HCT116 (cell line): ENCODE measurements around the gene RIPPLY2.

Source experiments
- CEBPB ChIP-seq: IDR thresholded peaks from 2 replicates; pipeline ENCODE4 v1.6.1; 2012; ENCODE audit warnings: low read depth
- EZH2 ChIP-seq: fragments of 200-600 bp; sonication (generic); IDR thresholded peaks from 2 replicates; pipeline ENCODE4 v1.6.1; 2017; ENCODE audit warnings: antibody characterized with exemption, mixed run types
- EZH2phosphoT487 ChIP-seq: fragments of 200-600 bp; IDR thresholded peaks from 2 replicates; pipeline ENCODE4 v1.6.1; 2018; ENCODE audit warnings: antibody characterized with exemption, borderline replicate concordance
- JUND ChIP-seq: IDR thresholded peaks from 2 replicates; pipeline ENCODE4 v1.6.1; 2012
- POLR2A ChIP-seq: IDR thresholded peaks from 2 replicates; pipeline ENCODE4 v1.7.0; 2011; ENCODE audit warnings: borderline replicate concordance; ENCODE audit not compliant: insufficient read depth, insufficient read length; ENCODE audit errors: extremely low read depth
- POLR2AphosphoS5 ChIP-seq: IDR thresholded peaks from 2 replicates; pipeline ENCODE4 v1.6.1; 2011; ENCODE audit warnings: mild to moderate bottlenecking, low read depth, low read length, moderate library complexity
- TCF7L2 ChIP-seq: IDR thresholded peaks from 2 replicates; pipeline ENCODE4 v1.7.0; 2011; ENCODE audit warnings: borderline replicate concordance, inconsistent platforms; ENCODE audit not compliant: insufficient read depth, insufficient read length; ENCODE audit errors: extremely low read depth
- YY1 ChIP-seq: IDR thresholded peaks from 2 replicates; pipeline ENCODE4 v1.6.1; 2011; ENCODE audit warnings: low read length, low read depth, moderate library complexity, mild to moderate bottlenecking; ENCODE audit not compliant: insufficient replicate concordance; ENCODE audit errors: extremely low read depth
- TF ChIP-seq, protein P1 (sequence below), 3 experiments: fragments of 200-600 bp in 1 of 3; sonication (generic) in 1 of 3; IDR thresholded peaks in 2 of 3; conservative IDR thresholded peaks in 1 of 3; 2 replicates each; pipeline ENCODE4 v1.5.1; 2012 to 2017; ENCODE audit warnings: low read depth in 2 of 3, low read length in 2 of 3, antibody characterized with exemption in 1 of 3, borderline replicate concordance in 1 of 3, control low read depth in 1 of 3, mild to moderate bottlenecking in 1 of 3, mixed read lengths in 1 of 3, mixed run types in 1 of 3, moderate library complexity in 1 of 3; ENCODE audit not compliant: insufficient read depth in 1 of 3

DNA sequence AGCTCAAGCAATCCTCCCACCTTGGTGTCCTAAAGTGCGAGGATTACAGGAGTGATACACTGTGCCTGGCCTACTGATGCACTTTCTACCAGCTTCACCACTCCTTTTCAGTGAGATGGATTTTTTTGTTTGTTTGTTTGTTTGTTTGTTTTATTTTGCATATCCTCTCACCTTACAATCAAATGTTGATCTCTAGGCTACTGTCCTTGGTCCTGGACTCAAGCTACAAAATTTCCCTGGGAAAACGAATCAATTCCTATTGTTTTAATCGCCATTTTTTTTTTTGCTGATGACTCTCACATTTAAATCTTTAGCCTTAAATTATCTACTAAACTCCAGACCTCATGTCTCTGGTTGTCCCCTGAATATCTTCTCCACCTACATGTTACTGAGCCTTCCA is 3.5 kb upstream of the RIPPLY2 start:
- TF ChIP-seq, protein P1, sequence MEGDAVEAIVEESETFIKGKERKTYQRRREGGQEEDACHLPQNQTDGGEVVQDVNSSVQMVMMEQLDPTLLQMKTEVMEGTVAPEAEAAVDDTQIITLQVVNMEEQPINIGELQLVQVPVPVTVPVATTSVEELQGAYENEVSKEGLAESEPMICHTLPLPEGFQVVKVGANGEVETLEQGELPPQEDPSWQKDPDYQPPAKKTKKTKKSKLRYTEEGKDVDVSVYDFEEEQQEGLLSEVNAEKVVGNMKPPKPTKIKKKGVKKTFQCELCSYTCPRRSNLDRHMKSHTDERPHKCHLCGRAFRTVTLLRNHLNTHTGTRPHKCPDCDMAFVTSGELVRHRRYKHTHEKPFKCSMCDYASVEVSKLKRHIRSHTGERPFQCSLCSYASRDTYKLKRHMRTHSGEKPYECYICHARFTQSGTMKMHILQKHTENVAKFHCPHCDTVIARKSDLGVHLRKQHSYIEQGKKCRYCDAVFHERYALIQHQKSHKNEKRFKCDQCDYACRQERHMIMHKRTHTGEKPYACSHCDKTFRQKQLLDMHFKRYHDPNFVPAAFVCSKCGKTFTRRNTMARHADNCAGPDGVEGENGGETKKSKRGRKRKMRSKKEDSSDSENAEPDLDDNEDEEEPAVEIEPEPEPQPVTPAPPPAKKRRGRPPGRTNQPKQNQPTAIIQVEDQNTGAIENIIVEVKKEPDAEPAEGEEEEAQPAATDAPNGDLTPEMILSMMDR (IDR thresholded peaks at IDR 0.05 in 2 of 3, conservative IDR thresholded peaks at IDR 0.05 in 1 of 3; ENCODE audit: borderline replicate concordance in 1 of 3, insufficient read depth in 1 of 3, low read depth in 2 of 3, low read length in 2 of 3), result no peak
- no peak for TF ChIP-seq EZH2phosphoT487
- no peak for TF ChIP-seq EZH2
- no peak for TF ChIP-seq POLR2A
- TF ChIP-seq POLR2AphosphoS5, result no peak
- no peak for TF ChIP-seq JUND
- TF ChIP-seq TCF7L2, result no peak
- TF ChIP-seq YY1, result no peak
- no peak for TF ChIP-seq CEBPB
